GM12878 (cell line): ENCODE data around the gene EBPL.

Experiments
- BRCA1 ChIP-seq: IDR thresholded peaks from 2 replicates; pipeline ENCODE4 v1.6.1; 2011; ENCODE audit warnings: low read depth, low read length, improper control_type of control experiment
- CTCF ChIP-seq, 3 experiments: IDR thresholded peaks in 2 of 3; conservative IDR thresholded peaks in 1 of 3; 2 replicates each; pipeline ENCODE4 v1.5.1; 2011; ENCODE audit warnings: low read depth in 3 of 3, low read length in 3 of 3, mild to moderate bottlenecking in 3 of 3, control low read depth in 2 of 3, moderate library complexity in 2 of 3, inconsistent platforms in 1 of 3, mixed read lengths in 1 of 3; ENCODE audit not compliant: control insufficient read depth in 2 of 3, insufficient read depth in 1 of 3; ENCODE audit errors: extremely low read depth in 1 of 3
- E2F8 ChIP-seq: fragments of 450-650 bp; IDR thresholded peaks from 2 replicates; pipeline ENCODE4 v1.6.1; 2018; ENCODE audit warnings: mild to moderate bottlenecking, low read depth, moderate library complexity; ENCODE audit not compliant: partially characterized antibody
- IKZF2 ChIP-seq, 2 experiments: fragments of 450-650 bp; IDR thresholded peaks; 2 replicates each; pipeline ENCODE4 v1.6.1; 2017; ENCODE audit warnings: mild to moderate bottlenecking in 2 of 2, moderate library complexity in 2 of 2
- TCF12 ChIP-seq: IDR thresholded peaks from 2 replicates; pipeline ENCODE4 v1.6.1; 2011; ENCODE audit warnings: low read depth, mild to moderate bottlenecking, low read length
- TCF7 ChIP-seq: IDR thresholded peaks from 2 replicates; pipeline ENCODE4 v1.6.1; 2014; ENCODE audit warnings: antibody characterized with exemption, borderline replicate concordance
- USF2 ChIP-seq: IDR thresholded peaks from 2 replicates; pipeline ENCODE4 v1.6.1; 2011; ENCODE audit warnings: low read depth, low read length, improper control_type of control experiment, borderline replicate concordance
- ZBTB40 ChIP-seq: fragments of 450-650 bp; IDR thresholded peaks from 2 replicates; pipeline ENCODE4 v1.6.1; 2016; ENCODE audit warnings: mild to moderate bottlenecking, moderate library complexity, borderline replicate concordance
- ZNF687 ChIP-seq: fragments of 450-650 bp; IDR thresholded peaks from 2 replicates; pipeline ENCODE4 v1.6.1; 2017; ENCODE audit warnings: mild to moderate bottlenecking, moderate library complexity
- ZSCAN29 ChIP-seq: fragments of 450-650 bp; IDR thresholded peaks from 2 replicates; pipeline ENCODE4 v1.6.1; 2017; ENCODE audit warnings: mild to moderate bottlenecking, moderate library complexity

- no peak for TF ChIP-seq ZSCAN29
- TF ChIP-seq ZNF687 = no peak
- TF ChIP-seq TCF12 = no peak
- TF ChIP-seq BRCA1 = no peak
- TF ChIP-seq CTCF (IDR thresholded peaks at IDR 0.05 in 2 of 3, conservative IDR thresholded peaks at IDR 0.05 in 1 of 3; ENCODE audit: control insufficient read depth in 2 of 3, extremely low read depth in 1 of 3, insufficient read depth in 1 of 3, low read depth in 3 of 3, low read length in 3 of 3) = no peak
- no peak for TF ChIP-seq USF2
- TF ChIP-seq E2F8 = no peak
- TF ChIP-seq IKZF2 (IDR thresholded peaks at IDR 0.05) = no peak
- TF ChIP-seq TCF7 = no peak
- no peak for TF ChIP-seq ZBTB40
Observed at GRCh38 chr13:49690133-49690994, 922 bp downstream of the EBPL start.
